SK-N-SH treated with all-trans-retinoic acid at 6 μM for 48 hours (cell line): ENCODE results near the gene TECPR1.
A peak's percentile ranks its signal among the peaks of the same experiment; 100 is the strongest.

Source experiments
- ATAC-seq: fragments of 200-7000 bp; cut with Tn5 transposase; 3 replicates; pipeline ENCODE4 v1.9.1; 2020; ENCODE audit warnings: mild to moderate bottlenecking, moderate library complexity
- ARNTL ChIP-seq: fragments of 450-650 bp; formaldehyde crosslinking; IDR thresholded peaks from 2 replicates; pipeline ENCODE4 v1.5.0; 2020; ENCODE audit warnings: low read depth, mild to moderate bottlenecking, moderate library complexity, borderline replicate concordance
- BACH2 ChIP-seq: fragments of 250-450 bp; sonication (Bioruptor Pico); IDR thresholded peaks from 2 replicates; pipeline ENCODE4 v1.9.0; 2021; ENCODE audit warnings: mild to moderate bottlenecking, borderline replicate concordance
- CREB5 ChIP-seq: fragments of 250-450 bp; sonication (Bioruptor Pico); IDR thresholded peaks from 2 replicates; pipeline ENCODE4 v1.5.1; 2020; ENCODE audit warnings: low read depth, mild to moderate bottlenecking, moderate library complexity
- CSDC2 ChIP-seq: fragments of 250-450 bp; sonication (Bioruptor Pico); IDR thresholded peaks from 2 replicates; pipeline ENCODE4 v1.5.0; 2020; ENCODE audit warnings: mild to moderate bottlenecking, moderate library complexity
- CSRNP3 ChIP-seq: fragments of 250-450 bp; sonication (Bioruptor Pico); IDR thresholded peaks from 2 replicates; pipeline ENCODE4 v1.5.1; 2021; ENCODE audit warnings: mild to moderate bottlenecking, moderate library complexity
- ESRRG ChIP-seq: fragments of 250-450 bp; sonication (Bioruptor Pico); IDR thresholded peaks from 2 replicates; pipeline ENCODE4 v1.6.1; 2021; ENCODE audit warnings: mild to moderate bottlenecking
- GLIS3 ChIP-seq: fragments of 250-450 bp; sonication (Bioruptor Pico); IDR thresholded peaks from 2 replicates; pipeline ENCODE4 v1.5.0; 2020; ENCODE audit warnings: mild to moderate bottlenecking, moderate library complexity
- OSR1 ChIP-seq: fragments of 250-450 bp; sonication (Bioruptor Pico); IDR thresholded peaks from 2 replicates; pipeline ENCODE4 v1.8.0; 2022; ENCODE audit warnings: moderate library complexity, mild to moderate bottlenecking, inconsistent platforms
- PATZ1 ChIP-seq: fragments of 250-450 bp; sonication (Bioruptor Pico); IDR thresholded peaks from 2 replicates; pipeline ENCODE4 v1.8.0; 2020; ENCODE audit warnings: mild to moderate bottlenecking, moderate library complexity, borderline replicate concordance
- POU6F1 ChIP-seq: fragments of 250-450 bp; sonication (Bioruptor Pico); IDR thresholded peaks from 2 replicates; pipeline ENCODE4 v1.8.0; 2021; ENCODE audit warnings: low read depth, mild to moderate bottlenecking, moderate library complexity, borderline replicate concordance
- PPARA ChIP-seq: fragments of 250-450 bp; sonication (Bioruptor Pico); IDR thresholded peaks from 2 replicates; pipeline ENCODE4 v1.5.0; 2020; ENCODE audit warnings: mild to moderate bottlenecking, borderline replicate concordance
- RARB ChIP-seq: fragments of 250-450 bp; sonication (Bioruptor Pico); IDR thresholded peaks from 2 replicates; pipeline ENCODE4 v1.8.0; 2021; ENCODE audit warnings: mild to moderate bottlenecking, moderate library complexity
- SNAI2 ChIP-seq: fragments of 250-450 bp; sonication (Bioruptor Pico); IDR thresholded peaks from 2 replicates; pipeline ENCODE4 v1.5.0; 2020; ENCODE audit warnings: mild to moderate bottlenecking, moderate library complexity
- TCF4 ChIP-seq: fragments of 250-450 bp; sonication (Bioruptor Pico); IDR thresholded peaks from 2 replicates; pipeline ENCODE4 v1.8.0; 2021; ENCODE audit warnings: mild to moderate bottlenecking, moderate library complexity, borderline replicate concordance
- TOX ChIP-seq: fragments of 250-450 bp; sonication (Bioruptor Pico); IDR thresholded peaks from 2 replicates; pipeline ENCODE4 v1.8.0; 2021; ENCODE audit warnings: mild to moderate bottlenecking, moderate library complexity, borderline replicate concordance
- ZFP3 ChIP-seq: fragments of 250-450 bp; sonication (Bioruptor Pico); IDR thresholded peaks from 2 replicates; pipeline ENCODE4 v1.5.0; 2020; ENCODE audit warnings: mild to moderate bottlenecking, moderate library complexity
- ZFP30 ChIP-seq: fragments of 450-650 bp; formaldehyde crosslinking; IDR thresholded peaks from 2 replicates; pipeline ENCODE4 v1.5.0; 2022; ENCODE audit warnings: mild to moderate bottlenecking, moderate library complexity
- ZNF565 ChIP-seq: fragments of 450-650 bp; formaldehyde crosslinking; conservative IDR thresholded peaks from 2 replicates; pipeline ENCODE4 v1.5.0; 2020; ENCODE audit warnings: low read depth, mild to moderate bottlenecking, moderate library complexity
- ZNF70 ChIP-seq: fragments of 450-650 bp; formaldehyde crosslinking; IDR thresholded peaks from 2 replicates; pipeline ENCODE4 v1.5.0; 2020; ENCODE audit warnings: mild to moderate bottlenecking, moderate library complexity
- ZNF8 ChIP-seq: fragments of 450-650 bp; formaldehyde crosslinking; IDR thresholded peaks from 2 replicates; pipeline ENCODE4 v1.5.0; 2020; ENCODE audit warnings: mild to moderate bottlenecking, moderate library complexity

The TECPR1 gene

GRCh38 chr7:98215561-98216495, 36.2 kb downstream of the TECPR1 start (continued):
- no peak for TF ChIP-seq CREB5 (CRISPR knock-in tag)

GRCh38 chr7:98214811-98215321, 37.2 kb downstream of the TECPR1 start:
- TF ChIP-seq BACH2 (CRISPR knock-in tag) (no peak), ESRRG (CRISPR knock-in tag) (no peak)
- no peak for ATAC-seq

- TF ChIP-seq SNAI2 (CRISPR knock-in tag) (no peak), OSR1 (CRISPR knock-in tag) (no peak), ZFP3 (CRISPR knock-in tag) (no peak), ZNF565 (CRISPR knock-in tag) (no peak), TOX (CRISPR knock-in tag) (no peak), ZFP30 (no peak), ARNTL (CRISPR knock-in tag) (no peak), ZNF70 (CRISPR knock-in tag) (no peak), TCF4 (CRISPR knock-in tag) (no peak), POU6F1 (CRISPR knock-in tag) (no peak), PPARA (CRISPR knock-in tag) (no peak), BACH2 (CRISPR knock-in tag) (no peak), CREB5 (CRISPR knock-in tag) (no peak), CSDC2 (CRISPR knock-in tag) (no peak), GLIS3 (CRISPR knock-in tag) (no peak), CSRNP3 (CRISPR knock-in tag) (no peak), RARB (CRISPR knock-in tag) (no peak), ZNF8 (CRISPR knock-in tag) (no peak), PATZ1 (no peak)
- peak; percentile 2; the same call in 1 of the 3 replicates for ATAC-seq
Measured at GRCh38 chr7:98213888-98214810, 37.9 kb downstream of the TECPR1 start.
